Stimulated activated CD4-positive, alpha-beta T cell treated with anti-CD3 and anti-CD28 coated beads, Interleukin-4, amount 100 ng/mL, for 24 hours (primary cell): Measurements from ENCODE around the gene PRR12.

ENCODE experiments used
- DNase-seq: peaks from one replicate; pipeline ENCODE4 v3.0.0-alpha.2; 2020

PRR12 gene

GRCh38 chr19:49590971-49591730, at the start of gene PRR12:
Gene PRR12 (plus strand): TSS chr19:49591182. CDS start chr19:49591655, 473 bp downstream.
- DNase-seq: peak; percentile 63

- no peak for DNase-seq
Observed at GRCh38 chr19:49541914-49542313, 49.1 kb upstream of the PRR12 start.

- DNase-seq: no peak
Observed at GRCh38 chr19:49542446-49542845, 48.5 kb upstream of the PRR12 start.

GRCh38 chr19:49543032-49543431, 48.0 kb upstream of the PRR12 start:
- no peak for DNase-seq

- no peak for DNase-seq
Observed at GRCh38 chr19:49544154-49544553, 46.8 kb upstream of the PRR12 start.

- DNase-seq: peak; percentile 77
Observed at GRCh38 chr19:49546825-49547565, 44.0 kb upstream of the PRR12 start.

- no peak for DNase-seq
Observed at GRCh38 chr19:49549045-49549444, 41.9 kb upstream of the PRR12 start.

GRCh38 chr19:49551531-49551930, 39.5 kb upstream of the PRR12 start:
- DNase-seq: no peak

GRCh38 chr19:49552749-49553148, 38.2 kb upstream of the PRR12 start:
- peak; percentile 25 for DNase-seq

- DNase-seq: peak; percentile 76
Observed at GRCh38 chr19:49553451-49554271, 37.3 kb upstream of the PRR12 start.

GRCh38 chr19:49554701-49555181, 36.2 kb upstream of the PRR12 start:
- DNase-seq: peak; percentile 43

GRCh38 chr19:49555600-49556411, 35.2 kb upstream of the PRR12 start:
- peak; percentile 75 for DNase-seq

- DNase-seq: no peak
Observed at GRCh38 chr19:49556412-49557398, 34.3 kb upstream of the PRR12 start.

GRCh38 chr19:49557641-49558325, 33.2 kb upstream of the PRR12 start:
- no peak for DNase-seq

GRCh38 chr19:49558591-49558990, 32.4 kb upstream of the PRR12 start:
- peak; percentile 45 for DNase-seq

- DNase-seq: no peak
Observed at GRCh38 chr19:49559443-49559842, 31.5 kb upstream of the PRR12 start.

GRCh38 chr19:49559928-49560327, 31.1 kb upstream of the PRR12 start:
- DNase-seq: peak; percentile 25

GRCh38 chr19:49560358-49560900, 30.6 kb upstream of the PRR12 start:
- DNase-seq: peak; percentile 33

GRCh38 chr19:49564616-49565045, 26.4 kb upstream of the PRR12 start:
- DNase-seq: peak; percentile 65

GRCh38 chr19:49565261-49565660, 25.7 kb upstream of the PRR12 start:
- no peak for DNase-seq
